HepG2 (cell line): ENCODE data around the gene OSER1. TPM values are rescaled to one million over a fixed set of nuclear protein-coding genes. Genes with fewer than 3 reads are reported as not detected.

ENCODE experiments used
- ATAC-seq: fragments of 200-7000 bp; cut with Tn5 transposase; 3 replicates; pipeline ENCODE4 v1.9.1; 2020; ENCODE audit warnings: mild to moderate bottlenecking, moderate library complexity
- BruUV-seq: library from RNA; stranded (reverse); fragments of 400-500 nt; replicated peaks from 2 replicates; lab custom pipeline; 2021; lab: Mats Ljungman, UMichigan
- CTCF ChIA-PET: fragments of 300-600 bp; formaldehyde crosslinking; extraction: SDS; loops from one replicate; lab custom pipeline; 2021; ENCODE audit warnings: low total read pairs, inconsistent platforms, low intra/inter-chr PET ratio; lab: Yijun Ruan, JAX
- POLR2A ChIA-PET: fragments of 350-600 bp; sonication (Branson Sonifier 250); formaldehyde crosslinking; loops from one replicate; lab custom pipeline; 2020; ENCODE audit warnings: antibody characterized with exemption, inconsistent platforms; lab: Yijun Ruan, JAX
- DNase-seq: peaks from one replicate; pipeline ENCODE4 v3.0.0-alpha.2; 2015; ENCODE audit warnings: low spot score
- FAIRE-seq: peaks from 3 replicates; lab custom pipeline; 2011; peaks lifted over from hg19 to GRCh38; lab: Jason Lieb, UNC
- H2AFZ ChIP-seq: one replicate; pipeline ENCODE4 v1.6.1; 2011; ENCODE audit warnings: low read length, inconsistent platforms
- H3K27ac ChIP-seq: fragments of 300-600 bp; 3 replicates; pipeline ENCODE4 v1.8.0; 2011; ENCODE audit warnings: mixed run types, mild to moderate bottlenecking, mixed read lengths, low read length, inconsistent platforms; ENCODE audit not compliant: insufficient read depth; ENCODE audit errors: extremely low read length
- H3K27me3 ChIP-seq, 2 experiments: fragments of 200-600 bp in 1 of 2; 2 replicates in 1 of 2; 3 replicates in 1 of 2; pipeline versions ENCODE4 v1.6.0 to v1.8.0; 2011; ENCODE audit warnings: low read length in 2 of 2, mild to moderate bottlenecking in 2 of 2, moderate library complexity in 2 of 2, inconsistent platforms in 1 of 2; ENCODE audit not compliant: insufficient read depth in 2 of 2, control insufficient read depth in 1 of 2
- H3K36me3 ChIP-seq, 2 experiments: fragments of 200-600 bp in 1 of 2; replicated peaks in 1 of 2; 2 replicates in 1 of 2; 3 replicates in 1 of 2; pipeline versions ENCODE4 v1.5.1 to v1.8.0; 2011; ENCODE audit warnings: low read length in 2 of 2, inconsistent platforms in 1 of 2; ENCODE audit not compliant: insufficient read depth in 2 of 2, control insufficient read depth in 1 of 2
- H3K4me1 ChIP-seq: 2 replicates; pipeline ENCODE4 v1.5.1; 2012; ENCODE audit warnings: low read length, inconsistent platforms; ENCODE audit not compliant: insufficient read depth
- H3K4me2 ChIP-seq: 2 replicates; pipeline ENCODE4 v1.6.0; 2011; ENCODE audit warnings: low read depth, low read length, inconsistent platforms
- H3K4me3 ChIP-seq, 3 experiments: fragments of 200-600 bp in 1 of 3; sonication (generic), shearing (Covaris generic) in 1 of 3; replicated peaks in 1 of 3; 2 replicates each; pipeline ENCODE4 v1.5.1; 2011 to 2016; ENCODE audit warnings: low read length in 3 of 3, inconsistent platforms in 2 of 3, low read depth in 2 of 3, mild to moderate bottlenecking in 2 of 3, control low read depth in 1 of 3, mixed read lengths in 1 of 3; ENCODE audit not compliant: insufficient read depth in 1 of 3
- H3K79me2 ChIP-seq: one replicate; pipeline ENCODE4 v1.6.1; 2011; ENCODE audit warnings: low read length, inconsistent platforms; ENCODE audit not compliant: insufficient read depth
- H3K9ac ChIP-seq: 2 replicates; pipeline ENCODE4 v1.6.0; 2011; ENCODE audit warnings: mild to moderate bottlenecking, low read depth, low read length, inconsistent platforms; ENCODE audit not compliant: insufficient read depth
- H3K9me3 ChIP-seq: 2 replicates; pipeline ENCODE4 v1.5.1; 2012; ENCODE audit warnings: mild to moderate bottlenecking, low read length
- H4K20me1 ChIP-seq: 2 replicates; pipeline ENCODE4 v1.6.0; 2011; ENCODE audit warnings: inconsistent platforms, mild to moderate bottlenecking, low read length, moderate library complexity; ENCODE audit not compliant: insufficient read depth
- BHLHE40 ChIP-seq: IDR thresholded peaks from 2 replicates; pipeline ENCODE4 v1.6.1; 2011; ENCODE audit warnings: low read length, improper control_type of control experiment
- SIX1 ChIP-seq: sonication (generic); formaldehyde crosslinking; IDR thresholded peaks from 2 replicates; pipeline ENCODE4 v1.4.0; 2020; ENCODE audit warnings: missing genetic modification reagents, borderline replicate concordance
- ZIK1 ChIP-seq: sonication (generic); formaldehyde crosslinking; IDR thresholded peaks from 2 replicates; pipeline ENCODE4 v1.5.0; 2020; ENCODE audit warnings: mild to moderate bottlenecking, low read depth, missing genetic modification reagents, borderline replicate concordance
- ZNF777 ChIP-seq: sonication (generic); formaldehyde crosslinking; IDR thresholded peaks from 2 replicates; pipeline ENCODE4 v1.4.0; 2020; ENCODE audit warnings: missing genetic modification reagents
- WGBS: methylation state at CpG from one replicate; pipeline ENCODE4 v1.1.6; 2017; ENCODE audit warnings: low lambda C conversion rate; 5-methylcytosine and 5-hydroxymethylcytosine counted together
- in situ Hi-C: cut with HindIII; loops from 2 replicates; pipeline ENCODE4 v1.10.0; 2017; ENCODE audit warnings: low pct_unique_long_range_greater_than_20kb; ENCODE audit not compliant: extremely low pct_ligation_motif_present
- intact Hi-C: fragments of 100-400 bp; cut with micrococcal nuclease; formaldehyde crosslinking; loops from one replicate; pipeline ENCODE4 v1.10.0; 2022; ENCODE audit not compliant: unreplicated experiment
- polyA plus RNA-seq, 8 experiments: library from polyadenylated mRNA; depleted of rRNA in 3 of 8; stranded (reverse) in 7 of 8; unstranded in 1 of 8; fragments of >200 nt; fragmentation: Illumina TruSeq in 4 of 8; extraction: Trizol in 4 of 8; gene quantifications; 2 replicates each; pipeline versions ENCODE4 v1.2.1 to v1.2.3, GENCODE V29; 2011 to 2016; ENCODE audit warnings: low read depth in 4 of 8, missing spikeins in 1 of 8, mixed read lengths in 1 of 8; ENCODE audit not compliant: insufficient read depth in 1 of 8
- total RNA-seq, 5 experiments: library from RNA; depleted of rRNA; stranded (reverse); fragments of >200 nt; fragmentation: Illumina TruSeq; extraction: Trizol; gene quantifications; 2 replicates each; pipeline ENCODE4 v1.2.3, GENCODE V29; 2016; ENCODE audit warnings: low read depth in 1 of 5
- TF ChIP-seq, protein P1 (sequence below): fragments of 450-650 bp; IDR thresholded peaks from 2 replicates; pipeline ENCODE4 v1.6.1; 2016
- TF ChIP-seq, protein P2 (sequence below): sonication (generic); formaldehyde crosslinking; IDR thresholded peaks from 2 replicates; pipeline ENCODE4 v1.8.1; 2023; ENCODE audit warnings: mild to moderate bottlenecking, inconsistent platforms, moderate library complexity, missing genetic modification reagents, borderline replicate concordance
- TF ChIP-seq, protein P3 (sequence below): sonication (generic); formaldehyde crosslinking; conservative IDR thresholded peaks from 2 replicates; pipeline ENCODE4 v1.4.0; 2020; ENCODE audit warnings: missing genetic modification reagents
- TF ChIP-seq, protein P4 (sequence below): sonication (generic); formaldehyde crosslinking; IDR thresholded peaks from 2 replicates; pipeline ENCODE4 v1.4.0; 2020; ENCODE audit warnings: mild to moderate bottlenecking, missing genetic modification reagents, borderline replicate concordance

The OSER1 gene
- total and polyA plus RNA-seq, 2 of the 13 experiments (the other 11 are each of a cell fraction or from before 2014, with no cell fraction given): 71.2 to 71.5 TPM

DNA sequence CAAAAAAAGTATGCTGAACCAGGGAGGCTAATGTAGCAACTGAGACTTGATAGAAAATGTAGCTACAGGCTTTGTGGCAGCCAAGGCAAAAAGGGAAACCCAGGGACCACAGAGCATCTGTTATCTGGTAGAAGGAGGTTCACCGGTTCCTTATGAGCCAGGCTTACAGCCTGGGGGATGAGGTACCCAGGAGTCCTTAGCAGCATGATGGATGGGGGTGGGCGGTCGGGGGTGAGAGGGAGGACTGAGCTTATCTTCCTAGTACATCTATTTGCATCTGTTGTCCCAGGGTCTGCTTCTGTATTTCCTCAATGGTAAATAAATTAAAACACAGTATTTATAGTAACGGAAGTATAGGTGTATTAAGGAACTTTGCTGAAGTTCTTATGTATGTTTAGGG is 35.4 kb upstream of the OSER1 start:
- intact Hi-C loops (no loop called here), in situ Hi-C loops (no loop called here)
- Histone ChIP-seq H3K4me2 (no peak overlapping the region), H3K9me3 (no peaks in the 10 kb centered on the region), H3K9ac (no peak overlapping the region), H4K20me1 (no peaks in the 10 kb centered on the region), H3K4me1 (no peaks in the 10 kb centered on the region), H3K36me3 (no peaks in the 10 kb centered on the region), H3K27me3 (no peaks in the 10 kb centered on the region; a peak in 3 of 5 replicates), H3K4me3 (no peak overlapping the region), H3K79me2 (no peaks in the 10 kb centered on the region), H3K27ac (no peak overlapping the region), H2AFZ (no peak overlapping the region)
- BruUV-seq: no TSS peak
- FAIRE-seq (no peak), DNase-seq (no peak), ATAC-seq (no peak)
- TF ChIP-seq ZNF777 (CRISPR knock-in tag): no peak
- TF ChIP-seq, protein P1, sequence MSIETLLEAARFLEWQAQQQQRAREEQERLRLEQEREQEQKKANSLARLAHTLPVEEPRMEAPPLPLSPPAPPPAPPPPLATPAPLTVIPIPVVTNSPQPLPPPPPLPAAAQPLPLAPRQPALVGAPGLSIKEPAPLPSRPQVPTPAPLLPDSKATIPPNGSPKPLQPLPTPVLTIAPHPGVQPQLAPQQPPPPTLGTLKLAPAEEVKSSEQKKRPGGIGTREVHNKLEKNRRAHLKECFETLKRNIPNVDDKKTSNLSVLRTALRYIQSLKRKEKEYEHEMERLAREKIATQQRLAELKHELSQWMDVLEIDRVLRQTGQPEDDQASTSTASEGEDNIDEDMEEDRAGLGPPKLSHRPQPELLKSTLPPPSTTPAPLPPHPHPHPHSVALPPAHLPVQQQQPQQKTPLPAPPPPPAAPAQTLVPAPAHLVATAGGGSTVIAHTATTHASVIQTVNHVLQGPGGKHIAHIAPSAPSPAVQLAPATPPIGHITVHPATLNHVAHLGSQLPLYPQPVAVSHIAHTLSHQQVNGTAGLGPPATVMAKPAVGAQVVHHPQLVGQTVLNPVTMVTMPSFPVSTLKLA: no peak
- TF ChIP-seq, protein P2, sequence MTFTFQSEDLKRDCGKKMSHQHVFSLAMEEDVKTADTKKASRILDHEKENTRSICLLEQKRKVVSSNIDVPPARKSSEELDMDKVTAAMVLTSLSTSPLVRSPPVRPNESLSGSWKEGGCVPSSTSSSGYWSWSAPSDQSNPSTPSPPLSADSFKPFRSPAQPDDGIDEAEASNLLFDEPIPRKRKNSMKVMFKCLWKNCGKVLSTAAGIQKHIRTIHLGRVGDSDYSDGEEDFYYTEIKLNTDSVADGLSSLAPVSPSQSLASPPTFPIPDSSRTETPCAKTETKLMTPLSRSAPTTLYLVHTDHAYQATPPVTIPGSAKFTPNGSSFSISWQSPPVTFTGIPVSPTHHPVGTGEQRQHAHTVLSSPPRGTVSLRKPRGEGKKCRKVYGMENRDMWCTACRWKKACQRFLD (CRISPR knock-in tag): no peak
- TF ChIP-seq BHLHE40: no peak
- no peak for TF ChIP-seq SIX1 (CRISPR knock-in tag)
- WGBS: 39% methylated on average over 4 of the region's 4 CpGs
- CTCF ChIA-PET: no interaction called here
- POLR2A ChIA-PET: no interaction called here

DNA sequence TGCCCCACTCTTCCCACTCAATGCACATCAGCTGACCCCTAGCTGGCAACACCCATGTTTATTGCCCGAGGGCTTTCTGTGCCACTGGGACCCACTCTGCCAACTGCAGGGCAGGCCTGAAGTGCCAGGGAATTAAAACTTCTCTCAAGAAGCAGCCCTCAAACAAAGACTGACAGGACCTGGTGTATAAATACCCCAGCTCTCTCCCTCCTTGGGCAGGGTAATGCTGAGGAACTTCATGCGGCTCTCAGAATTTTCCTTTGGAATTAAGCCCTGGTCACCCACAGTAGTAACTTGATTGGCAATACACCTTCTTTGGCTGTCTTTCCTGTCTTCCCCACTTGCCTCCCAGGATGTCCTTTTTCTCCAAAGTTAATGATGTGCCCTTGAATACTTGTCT is 31.2 kb upstream of the OSER1 start:
- no peak overlapping the region for H3K9ac ChIP-seq
- no peaks in the 10 kb centered on the region for H3K36me3 ChIP-seq
- no peaks in the 10 kb centered on the region for H4K20me1 ChIP-seq
- ATAC-seq: no peak
- POLR2A ChIA-PET: no interaction called here
- no peaks in the 10 kb centered on the region for H3K79me2 ChIP-seq
- in situ Hi-C loops (no loop called here), intact Hi-C loops (no loop called here)
- H3K4me3 ChIP-seq: no peak overlapping the region
- CTCF ChIA-PET: no interaction called here
- H3K27ac ChIP-seq: no peak overlapping the region
- DNase-seq: no peak
- 66% methylated on average over 2 of the region's 2 CpGs for WGBS
- H3K9me3 ChIP-seq: no peaks in the 10 kb centered on the region
- no peak overlapping the region for H3K4me2 ChIP-seq
- H3K27me3 ChIP-seq: peaks cover 0 to 3% of the 10 kb centered on the region in 2 experiments; a peak in 4 of 5 replicates
- no peak for FAIRE-seq
- no peaks in the 10 kb centered on the region for H3K4me1 ChIP-seq
- no peak overlapping the region for H2AFZ ChIP-seq
- BruUV-seq: no TSS peak
- TF ChIP-seq, protein P3, sequence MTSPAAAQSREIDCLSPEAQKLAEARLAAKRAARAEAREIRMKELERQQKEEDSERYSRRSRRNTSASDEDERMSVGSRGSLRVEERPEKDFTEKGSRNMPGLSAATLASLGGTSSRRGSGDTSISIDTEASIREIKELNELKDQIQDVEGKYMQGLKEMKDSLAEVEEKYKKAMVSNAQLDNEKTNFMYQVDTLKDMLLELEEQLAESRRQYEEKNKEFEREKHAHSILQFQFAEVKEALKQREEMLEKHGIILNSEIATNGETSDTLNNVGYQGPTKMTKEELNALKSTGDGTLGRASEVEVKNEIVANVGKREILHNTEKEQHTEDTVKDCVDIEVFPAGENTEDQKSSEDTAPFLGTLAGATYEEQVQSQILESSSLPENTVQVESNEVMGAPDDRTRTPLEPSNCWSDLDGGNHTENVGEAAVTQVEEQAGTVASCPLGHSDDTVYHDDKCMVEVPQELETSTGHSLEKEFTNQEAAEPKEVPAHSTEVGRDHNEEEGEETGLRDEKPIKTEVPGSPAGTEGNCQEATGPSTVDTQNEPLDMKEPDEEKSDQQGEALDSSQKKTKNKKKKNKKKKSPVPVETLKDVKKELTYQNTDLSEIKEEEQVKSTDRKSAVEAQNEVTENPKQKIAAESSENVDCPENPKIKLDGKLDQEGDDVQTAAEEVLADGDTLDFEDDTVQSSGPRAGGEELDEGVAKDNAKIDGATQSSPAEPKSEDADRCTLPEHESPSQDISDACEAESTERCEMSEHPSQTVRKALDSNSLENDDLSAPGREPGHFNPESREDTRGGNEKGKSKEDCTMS (CRISPR knock-in tag): no peak
- no peak for TF ChIP-seq ZIK1 (CRISPR knock-in tag)
- TF ChIP-seq, protein P4, sequence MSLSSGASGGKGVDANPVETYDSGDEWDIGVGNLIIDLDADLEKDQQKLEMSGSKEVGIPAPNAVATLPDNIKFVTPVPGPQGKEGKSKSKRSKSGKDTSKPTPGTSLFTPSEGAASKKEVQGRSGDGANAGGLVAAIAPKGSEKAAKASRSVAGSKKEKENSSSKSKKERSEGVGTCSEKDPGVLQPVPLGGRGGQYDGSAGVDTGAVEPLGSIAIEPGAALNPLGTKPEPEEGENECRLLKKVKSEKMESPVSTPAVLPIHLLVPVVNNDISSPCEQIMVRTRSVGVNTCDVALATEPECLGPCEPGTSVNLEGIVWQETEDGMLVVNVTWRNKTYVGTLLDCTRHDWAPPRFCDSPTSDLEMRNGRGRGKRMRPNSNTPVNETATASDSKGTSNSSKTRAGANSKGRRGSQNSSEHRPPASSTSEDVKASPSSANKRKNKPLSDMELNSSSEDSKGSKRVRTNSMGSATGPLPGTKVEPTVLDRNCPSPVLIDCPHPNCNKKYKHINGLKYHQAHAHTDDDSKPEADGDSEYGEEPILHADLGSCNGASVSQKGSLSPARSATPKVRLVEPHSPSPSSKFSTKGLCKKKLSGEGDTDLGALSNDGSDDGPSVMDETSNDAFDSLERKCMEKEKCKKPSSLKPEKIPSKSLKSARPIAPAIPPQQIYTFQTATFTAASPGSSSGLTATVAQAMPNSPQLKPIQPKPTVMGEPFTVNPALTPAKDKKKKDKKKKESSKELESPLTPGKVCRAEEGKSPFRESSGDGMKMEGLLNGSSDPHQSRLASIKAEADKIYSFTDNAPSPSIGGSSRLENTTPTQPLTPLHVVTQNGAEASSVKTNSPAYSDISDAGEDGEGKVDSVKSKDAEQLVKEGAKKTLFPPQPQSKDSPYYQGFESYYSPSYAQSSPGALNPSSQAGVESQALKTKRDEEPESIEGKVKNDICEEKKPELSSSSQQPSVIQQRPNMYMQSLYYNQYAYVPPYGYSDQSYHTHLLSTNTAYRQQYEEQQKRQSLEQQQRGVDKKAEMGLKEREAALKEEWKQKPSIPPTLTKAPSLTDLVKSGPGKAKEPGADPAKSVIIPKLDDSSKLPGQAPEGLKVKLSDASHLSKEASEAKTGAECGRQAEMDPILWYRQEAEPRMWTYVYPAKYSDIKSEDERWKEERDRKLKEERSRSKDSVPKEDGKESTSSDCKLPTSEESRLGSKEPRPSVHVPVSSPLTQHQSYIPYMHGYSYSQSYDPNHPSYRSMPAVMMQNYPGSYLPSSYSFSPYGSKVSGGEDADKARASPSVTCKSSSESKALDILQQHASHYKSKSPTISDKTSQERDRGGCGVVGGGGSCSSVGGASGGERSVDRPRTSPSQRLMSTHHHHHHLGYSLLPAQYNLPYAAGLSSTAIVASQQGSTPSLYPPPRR (CRISPR knock-in tag): no peak
